GM21786 (cell line): ENCODE measurements around the gene MCL1.

ENCODE experiments used
- ATAC-seq: cut with Tn5 transposase; IDR thresholded peaks from one replicate; pipeline ENCODE4 v1.9.1; 2021; ENCODE audit not compliant: unreplicated experiment

The MCL1 gene

GRCh38 chr1:150543500-150544143 is 35.8 kb downstream of the MCL1 start:
- no peak for ATAC-seq

DNA sequence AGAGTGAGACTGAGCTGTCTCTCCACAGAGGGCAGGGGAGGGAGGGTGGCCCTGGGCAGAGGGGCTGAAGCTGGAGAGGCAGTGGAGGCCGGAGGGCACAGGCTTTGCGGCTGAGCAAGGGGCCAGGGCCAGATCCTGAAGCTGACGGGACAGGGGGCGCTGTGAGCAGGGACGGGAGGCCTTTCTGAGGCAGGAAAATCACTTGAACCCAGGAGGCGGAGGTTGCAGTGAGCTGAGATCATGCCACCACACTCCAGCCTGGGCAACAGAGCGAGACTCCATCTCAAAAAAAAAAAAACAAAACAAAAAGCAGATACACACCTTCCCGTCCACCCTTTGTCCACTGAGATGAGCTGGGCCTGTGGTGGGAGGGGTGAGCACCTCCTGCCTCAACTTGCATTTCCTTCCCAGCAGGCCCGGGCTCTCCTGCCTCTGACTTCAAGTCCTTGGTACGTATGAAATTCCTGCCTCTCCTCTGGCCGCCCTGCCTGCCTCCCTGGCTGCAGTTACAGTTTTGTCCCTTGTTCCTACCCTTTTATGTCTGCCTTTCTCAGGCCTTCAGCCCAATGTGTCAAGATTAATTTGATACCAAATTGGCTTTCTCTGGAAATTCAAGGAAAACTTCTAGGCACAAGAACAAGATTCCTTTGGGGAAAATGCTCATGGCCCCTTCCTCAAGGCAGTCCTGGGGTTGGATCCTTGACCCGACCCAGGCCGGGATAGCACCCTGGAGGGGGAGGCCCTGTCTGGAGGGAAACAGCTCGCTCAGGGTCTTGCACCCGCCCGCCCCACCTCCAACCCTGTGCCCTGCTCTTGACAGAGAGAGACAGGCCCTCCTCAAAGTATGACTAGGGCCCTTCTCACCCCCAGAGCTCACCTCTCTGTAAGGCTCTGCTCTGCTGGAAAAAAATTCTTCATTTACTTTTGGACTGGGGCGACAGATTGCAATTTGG is 41.4 kb downstream of the MCL1 start:
- no peak for ATAC-seq

DNA sequence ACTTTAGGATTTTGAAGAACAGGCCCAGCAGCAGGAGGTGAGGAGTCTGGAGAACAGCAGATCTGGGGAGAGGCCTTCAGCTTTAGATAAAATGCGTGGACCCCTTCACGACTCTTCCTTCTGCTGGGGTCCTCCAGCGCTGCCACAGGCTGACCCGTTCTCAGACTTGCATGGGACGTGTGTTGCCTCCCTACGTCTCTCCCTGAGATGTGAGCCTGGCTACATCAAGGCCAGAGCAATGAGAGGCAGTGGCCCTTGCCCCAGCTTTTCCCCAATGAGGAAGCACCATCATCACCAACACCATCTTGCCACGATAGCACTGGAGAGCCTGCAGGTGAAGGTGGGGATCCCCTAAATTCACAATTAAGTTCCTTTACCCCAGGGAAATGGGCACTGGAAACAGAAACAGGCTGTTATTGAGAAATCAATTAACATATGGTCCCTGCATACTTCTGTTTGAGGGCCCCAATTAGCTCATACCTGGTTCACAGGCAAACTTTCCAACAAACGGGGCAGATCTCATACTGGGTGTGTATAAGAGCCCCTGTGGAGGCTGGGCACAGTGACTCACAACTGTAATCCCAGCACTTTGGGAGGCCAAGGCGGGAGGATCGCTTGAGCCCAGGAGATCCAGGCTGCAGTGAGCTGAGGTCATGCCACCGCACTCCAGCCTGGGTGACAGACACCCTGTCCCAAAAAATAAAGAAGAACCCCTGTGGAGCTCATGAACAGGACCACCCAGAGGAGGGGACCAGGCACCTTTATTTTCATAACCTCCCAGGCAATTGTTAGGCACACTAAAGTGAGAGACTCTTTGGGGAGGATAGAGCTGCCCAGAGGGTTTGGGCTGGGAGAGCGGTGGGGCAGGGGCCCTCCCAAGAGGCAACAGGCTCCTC is 42.3 kb downstream of the MCL1 start:
- no peak for ATAC-seq

DNA sequence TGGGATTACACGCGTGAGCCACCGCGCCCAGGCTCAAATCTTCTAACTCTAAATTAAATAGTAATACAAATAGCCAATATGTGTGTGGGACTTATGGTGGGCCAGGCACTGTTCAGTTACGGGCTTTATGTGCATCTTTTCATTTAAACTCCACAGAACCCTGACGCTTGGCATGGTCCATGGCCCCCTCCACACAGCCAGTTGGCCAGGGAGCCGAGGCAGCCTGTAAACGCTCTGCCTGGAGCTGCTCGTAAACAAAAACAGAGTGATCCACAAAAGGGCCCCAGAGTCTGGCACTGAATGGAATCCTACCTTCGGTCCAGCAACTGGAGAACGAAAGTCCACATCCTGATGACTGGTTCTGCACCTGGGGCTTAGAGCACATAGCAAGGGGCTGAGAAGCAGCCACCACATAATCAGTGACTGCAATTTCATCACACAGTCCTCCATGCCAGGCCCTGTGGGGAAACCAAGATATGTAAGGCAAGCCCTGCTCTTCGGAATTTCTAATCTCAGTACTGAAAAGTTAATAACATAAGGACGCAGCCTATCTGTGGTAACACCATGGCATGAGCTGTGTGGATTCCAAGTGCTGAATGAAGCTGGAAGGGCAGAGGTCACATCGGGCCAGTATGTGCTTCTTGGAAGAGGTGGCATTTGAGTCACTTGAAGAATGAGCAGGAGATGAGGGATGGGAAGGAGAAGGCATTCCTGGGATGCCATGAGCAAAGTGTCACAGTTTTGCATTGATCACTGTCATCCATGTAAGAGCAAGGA is 43.7 kb downstream of the MCL1 start:
- ATAC-seq: no peak

GRCh38 chr1:150534002-150534401 is 45.4 kb downstream of the MCL1 start:
- no peak for ATAC-seq

- ATAC-seq: no peak
Measured at GRCh38 chr1:150532860-150533259, 46.5 kb downstream of the MCL1 start.

GRCh38 chr1:150530491-150531159 is 48.8 kb downstream of the MCL1 start:
- no peak for ATAC-seq

DNA sequence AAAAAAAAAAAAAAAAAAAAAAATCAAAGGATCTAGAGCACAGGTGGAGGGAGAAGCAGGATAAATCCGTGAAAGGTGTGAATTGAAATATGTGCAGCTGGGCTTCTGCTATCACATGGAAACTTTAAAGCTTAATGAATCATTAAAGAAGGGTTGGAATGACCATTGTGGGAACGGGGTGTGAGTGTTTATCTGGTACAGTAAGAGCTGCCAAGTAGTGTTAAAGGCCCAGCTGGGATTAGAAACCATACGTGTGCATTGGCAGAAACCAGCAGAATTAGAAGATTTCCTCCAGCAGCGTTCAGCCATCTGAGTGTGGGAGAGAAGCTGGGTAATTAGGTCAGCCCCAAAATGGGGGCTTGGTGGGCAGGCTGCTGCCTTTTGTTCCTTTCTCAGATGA is 50.4 kb downstream of the MCL1 start:
- ATAC-seq: no peak

- no peak for ATAC-seq
Measured at GRCh38 chr1:150528196-150528595, 51.2 kb downstream of the MCL1 start.

DNA sequence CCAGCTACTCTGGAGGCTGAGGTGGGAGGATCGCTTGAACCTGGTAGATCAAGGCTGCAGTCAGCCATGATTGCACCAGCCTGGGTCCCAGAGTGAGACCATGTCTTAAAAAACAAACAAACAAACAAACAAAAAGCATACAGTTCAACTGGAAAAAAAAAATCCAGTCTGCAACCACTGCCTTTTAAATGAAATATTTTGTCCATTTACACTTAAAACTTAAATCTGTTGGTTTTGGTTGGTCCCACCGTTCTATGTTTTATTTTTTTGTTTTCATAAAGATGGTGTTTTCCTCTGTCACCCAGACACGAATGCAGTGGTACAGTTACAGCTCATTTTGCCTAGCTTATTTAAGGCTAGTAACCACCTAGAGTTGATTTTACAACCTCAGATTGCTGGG is 54.1 kb downstream of the MCL1 start:
- ATAC-seq: no peak
